GM12878 (cell line): ENCODE measurements around the gene CCDC43. TPM values are rescaled to one million over a fixed set of nuclear protein-coding genes. Genes with fewer than 3 reads are reported as not detected.

Experiments
- ATAC-seq: fragments of 200-7000 bp; cut with Tn5 transposase; 3 replicates; pipeline ENCODE4 v1.9.1; 2020; ENCODE audit warnings: mild to moderate bottlenecking, moderate library complexity
- BruUV-seq: library from RNA; stranded (reverse); fragments of 400-500 nt; replicated peaks from 2 replicates; lab custom pipeline; 2021; lab: Mats Ljungman, UMichigan
- CTCF ChIA-PET: fragments of 300-600 bp; sonication (Branson Sonifier 250); formaldehyde crosslinking; extraction: SDS; loops from one replicate; lab custom pipeline; 2021; ENCODE audit warnings: inconsistent platforms; lab: Yijun Ruan, JAX
- POLR2A ChIA-PET: fragments of 350-600 bp; formaldehyde crosslinking; extraction: SDS; loops from one replicate; lab custom pipeline; 2021; ENCODE audit warnings: inconsistent platforms; lab: Charles Lee
- RAD21 ChIA-PET: fragments of 300-600 bp; sonication (Branson Sonifier 250); formaldehyde crosslinking; loops from one replicate; lab custom pipeline; 2023; ENCODE audit warnings: antibody characterized with exemption; ENCODE audit not compliant: unreplicated experiment; lab: Charles Lee
- SMC1A ChIA-PET: fragments of 300-600 bp; sonication (Branson Sonifier 250); formaldehyde crosslinking; loops from one replicate; lab custom pipeline; 2023; ENCODE audit not compliant: unreplicated experiment, uncharacterized antibody; lab: Charles Lee
- DNase-seq: peaks from one replicate; pipeline ENCODE4 v3.0.0-alpha.2; 2011; ENCODE audit warnings: low read depth, low spot score
- FAIRE-seq: peaks from 3 replicates; lab custom pipeline; 2011; peaks lifted over from hg19 to GRCh38; lab: Jason Lieb, UNC
- H2AFZ ChIP-seq: 2 replicates; pipeline ENCODE4 v1.6.0; 2011; ENCODE audit warnings: low read depth, low read length, control low read depth; ENCODE audit not compliant: control insufficient read depth
- H3K27ac ChIP-seq: 2 replicates; pipeline ENCODE4 v1.5.1; 2011; ENCODE audit warnings: control low read depth; ENCODE audit not compliant: control insufficient read depth, insufficient read depth
- H3K27me3 ChIP-seq, 2 experiments: replicated peaks in 1 of 2; 2 replicates each; pipeline versions ENCODE4 v1.6.0 to v1.6.1; 2011; ENCODE audit warnings: low read length in 1 of 2; ENCODE audit not compliant: control insufficient read depth in 2 of 2, insufficient read depth in 2 of 2
- H3K36me3 ChIP-seq, 2 experiments: 2 replicates each; pipeline ENCODE4 v1.5.1; 2011; ENCODE audit warnings: low read length in 1 of 2; ENCODE audit not compliant: control insufficient read depth in 2 of 2, insufficient read depth in 2 of 2
- H3K4me1 ChIP-seq: 2 replicates; pipeline ENCODE4 v1.6.1; 2011; ENCODE audit warnings: mild to moderate bottlenecking, low read length, moderate library complexity, mixed read lengths; ENCODE audit not compliant: control insufficient read depth, insufficient read depth
- H3K4me2 ChIP-seq: 2 replicates; pipeline ENCODE4 v1.6.0; 2011; ENCODE audit warnings: control low read depth; ENCODE audit not compliant: control insufficient read depth, insufficient read depth
- H3K4me3 ChIP-seq: fragments of 200-600 bp; sonication (generic); 2 replicates; pipeline ENCODE4 v1.5.1; 2016
- H3K79me2 ChIP-seq: 2 replicates; pipeline ENCODE4 v1.6.0; 2011; ENCODE audit warnings: low read length; ENCODE audit not compliant: control insufficient read depth, insufficient read depth
- H3K9ac ChIP-seq: 2 replicates; pipeline ENCODE4 v1.8.0; 2011; ENCODE audit warnings: low read length, control low read depth, mixed read lengths; ENCODE audit not compliant: control insufficient read depth, insufficient read depth
- H3K9me3 ChIP-seq: replicated peaks from 3 replicates; pipeline ENCODE4 v1.5.1; 2011; ENCODE audit warnings: mild to moderate bottlenecking, low read length; ENCODE audit not compliant: control insufficient read depth, insufficient read depth
- H4K20me1 ChIP-seq: 2 replicates; pipeline ENCODE4 v1.6.0; 2011; ENCODE audit not compliant: control insufficient read depth, insufficient read depth
- IKZF2 ChIP-seq, 2 experiments: fragments of 450-650 bp; IDR thresholded peaks; 2 replicates each; pipeline ENCODE4 v1.6.1; 2017; ENCODE audit warnings: mild to moderate bottlenecking in 2 of 2, moderate library complexity in 2 of 2
- MYB ChIP-seq: fragments of 150-350 bp; IDR thresholded peaks from 2 replicates; pipeline ENCODE4 v1.6.1; 2014; ENCODE audit warnings: mild to moderate bottlenecking, low read depth, low read length, borderline replicate concordance
- NR2C2 ChIP-seq: IDR thresholded peaks from 2 replicates; pipeline ENCODE4 v1.6.1; 2011; ENCODE audit warnings: borderline replicate concordance, low read depth; ENCODE audit not compliant: control insufficient read depth, insufficient read length
- WGBS: methylation state at CpG from one replicate; pipeline ENCODE4 v1.1.6; 2016; ENCODE audit warnings: low lambda C conversion rate; ENCODE audit not compliant: insufficient replicate concordance, insufficient coverage; ENCODE audit errors: missing lambda C conversion rate; 5-methylcytosine and 5-hydroxymethylcytosine counted together
- in situ Hi-C: fragments of 300-500 bp; cut with MboI; formaldehyde crosslinking; loops from 9 replicates; pipeline ENCODE4 v1.14.3; 2018; ENCODE audit warnings: mixed read lengths
- intact Hi-C: fragments of 100-400 bp; cut with micrococcal nuclease; formaldehyde crosslinking; loops from one replicate; pipeline ENCODE4 v1.14.2; 2022; ENCODE audit not compliant: unreplicated experiment
- polyA plus RNA-seq, 11 experiments: library from polyadenylated mRNA; depleted of rRNA in 4 of 11; unstranded in 6 of 11; stranded (reverse) in 5 of 11; fragments of >200 nt; fragmentation: Nextera tagmentation in 4 of 11; fragmentation: Illumina TruSeq in 1 of 11; extraction: Ambion mirVana in 4 of 11; extraction: Trizol in 1 of 11; gene quantifications; 1 replicate in 1 of 11; 2 replicates in 10 of 11; pipeline versions ENCODE4 v1.2.1 to v1.2.3, GENCODE V29; 2011 to 2016; ENCODE audit warnings: inconsistent platforms in 2 of 11, missing spikeins in 2 of 11, low read depth in 1 of 11
- total RNA-seq, 4 experiments: library from RNA; depleted of rRNA in 3 of 4; stranded (reverse); fragments of >200 nt in 3 of 4; fragmentation: Illumina TruSeq in 1 of 4; extraction: Trizol in 1 of 4; gene quantifications; 2 replicates each; pipeline versions ENCODE4 v1.2.1 to v1.2.3, GENCODE V29; 2013 to 2021
- TF ChIP-seq, protein P1 (sequence below): IDR thresholded peaks from 2 replicates; pipeline ENCODE4 v1.6.1; 2012; ENCODE audit warnings: low read depth, low read length, improper control_type of control experiment
- TF ChIP-seq, protein P2 (sequence below): IDR thresholded peaks from 2 replicates; pipeline ENCODE4 v1.6.1; 2011; ENCODE audit warnings: low read depth, low read length, improper control_type of control experiment, borderline replicate concordance
- TF ChIP-seq, protein P3 (sequence below): IDR thresholded peaks from 2 replicates; pipeline ENCODE4 v1.6.1; 2012; ENCODE audit warnings: low read length, inconsistent platforms
- TF ChIP-seq, protein P4 (sequence below): fragments of 450-650 bp; IDR thresholded peaks from 2 replicates; pipeline ENCODE4 v1.6.1; 2017; ENCODE audit warnings: mild to moderate bottlenecking, low read depth, inconsistent platforms; ENCODE audit not compliant: poor library complexity, severe bottlenecking

CCDC43 gene
- total and polyA plus RNA-seq, 10 of the 15 experiments (the other 5 are each of a cell fraction or from before 2014, with no cell fraction given) = 10.8 to 42.3 (median 24.1) TPM

DNA sequence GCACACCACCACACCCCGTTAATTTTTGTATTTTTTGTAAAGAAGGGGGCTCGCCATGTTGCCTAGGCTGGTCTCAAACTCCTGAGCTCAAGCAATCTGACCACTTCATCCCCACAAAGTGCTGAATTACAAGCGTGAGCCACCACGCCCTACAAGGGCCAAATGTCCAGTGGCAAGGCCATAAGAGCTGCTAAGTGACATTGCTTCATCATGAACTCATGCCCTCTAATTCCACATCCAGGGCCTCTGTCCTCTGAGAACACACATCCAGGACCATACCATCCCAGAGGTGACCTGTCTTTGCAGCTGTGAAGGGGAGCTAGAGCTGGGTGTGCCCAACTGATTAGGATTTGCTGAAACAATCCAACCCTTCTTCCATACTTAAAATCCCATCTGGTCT lies 58.9 kb downstream of the CCDC43 start:
- in situ Hi-C loops = no loop called here
- POLR2A ChIA-PET = interaction anchor here (1.6 kb wide), 1 partner anchor 11 kb away, joined by 4 read pairs; no protein-coding TSS in a partner anchor
- BruUV-seq = no TSS peak

DNA sequence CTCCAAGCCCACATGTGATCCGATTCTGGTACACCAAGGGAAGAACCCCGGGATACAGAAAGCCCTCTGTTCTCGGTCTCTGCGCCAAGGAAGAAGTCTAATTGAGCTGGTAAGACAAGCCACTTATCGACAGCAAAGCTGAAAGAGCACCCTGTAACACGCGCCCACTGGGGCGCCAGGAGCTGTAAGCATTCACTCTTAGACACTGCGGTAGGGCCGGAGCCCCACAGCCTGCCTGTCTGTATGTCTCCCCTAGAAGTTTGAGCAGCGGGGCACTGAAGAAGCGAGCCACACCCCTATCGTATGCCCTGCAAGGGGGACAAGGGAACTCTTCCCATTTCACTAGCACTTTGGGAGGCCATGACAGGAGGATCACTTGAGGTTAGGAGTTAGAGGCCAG lies 60.3 kb downstream of the CCDC43 start:
- RAD21 ChIA-PET = no interaction called here
- WGBS = 97% methylated on average over 13 of the region's 13 CpGs
- in situ Hi-C loops = no loop called here
- no TSS peak for BruUV-seq
- Histone ChIP-seq H3K27me3 (no peaks in the 10 kb centered on the region), H4K20me1 (no peaks in the 10 kb centered on the region), H3K9me3 (no peaks in the 10 kb centered on the region; the same call in 2 of the 3 replicates), H3K27ac (no peak overlapping the region), H3K9ac (no peak overlapping the region), H3K4me3 (no peak overlapping the region), H3K4me2 (no peak overlapping the region), H3K4me1 (peaks cover 9% of the 10 kb centered on the region), H3K79me2 (no peaks in the 10 kb centered on the region), H2AFZ (no peak overlapping the region; the same call in 1 of the 2 replicates), H3K36me3 (no peaks in the 10 kb centered on the region)
- ATAC-seq (no peak), DNase-seq (no peak), FAIRE-seq (no peak)
- POLR2A ChIA-PET = interaction anchor here (0.6 kb wide), 1 partner anchor 171 kb away, joined by 3 read pairs; no protein-coding TSS in a partner anchor
- CTCF ChIA-PET = no interaction called here
- intact Hi-C loops = loop anchor here (5.0 kb wide), 1 partner anchor 72 kb away; the partner anchor contains the start of gene FZD2
- SMC1A ChIA-PET = no interaction called here
- TF ChIP-seq, protein P1, sequence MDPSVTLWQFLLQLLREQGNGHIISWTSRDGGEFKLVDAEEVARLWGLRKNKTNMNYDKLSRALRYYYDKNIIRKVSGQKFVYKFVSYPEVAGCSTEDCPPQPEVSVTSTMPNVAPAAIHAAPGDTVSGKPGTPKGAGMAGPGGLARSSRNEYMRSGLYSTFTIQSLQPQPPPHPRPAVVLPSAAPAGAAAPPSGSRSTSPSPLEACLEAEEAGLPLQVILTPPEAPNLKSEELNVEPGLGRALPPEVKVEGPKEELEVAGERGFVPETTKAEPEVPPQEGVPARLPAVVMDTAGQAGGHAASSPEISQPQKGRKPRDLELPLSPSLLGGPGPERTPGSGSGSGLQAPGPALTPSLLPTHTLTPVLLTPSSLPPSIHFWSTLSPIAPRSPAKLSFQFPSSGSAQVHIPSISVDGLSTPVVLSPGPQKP = no peak
- TF ChIP-seq, protein P2, sequence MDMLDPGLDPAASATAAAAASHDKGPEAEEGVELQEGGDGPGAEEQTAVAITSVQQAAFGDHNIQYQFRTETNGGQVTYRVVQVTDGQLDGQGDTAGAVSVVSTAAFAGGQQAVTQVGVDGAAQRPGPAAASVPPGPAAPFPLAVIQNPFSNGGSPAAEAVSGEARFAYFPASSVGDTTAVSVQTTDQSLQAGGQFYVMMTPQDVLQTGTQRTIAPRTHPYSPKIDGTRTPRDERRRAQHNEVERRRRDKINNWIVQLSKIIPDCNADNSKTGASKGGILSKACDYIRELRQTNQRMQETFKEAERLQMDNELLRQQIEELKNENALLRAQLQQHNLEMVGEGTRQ = no peak
- no peak for TF ChIP-seq IKZF2 (IDR thresholded peaks at IDR 0.05)
- TF ChIP-seq MYB = no peak
- TF ChIP-seq, protein P3, sequence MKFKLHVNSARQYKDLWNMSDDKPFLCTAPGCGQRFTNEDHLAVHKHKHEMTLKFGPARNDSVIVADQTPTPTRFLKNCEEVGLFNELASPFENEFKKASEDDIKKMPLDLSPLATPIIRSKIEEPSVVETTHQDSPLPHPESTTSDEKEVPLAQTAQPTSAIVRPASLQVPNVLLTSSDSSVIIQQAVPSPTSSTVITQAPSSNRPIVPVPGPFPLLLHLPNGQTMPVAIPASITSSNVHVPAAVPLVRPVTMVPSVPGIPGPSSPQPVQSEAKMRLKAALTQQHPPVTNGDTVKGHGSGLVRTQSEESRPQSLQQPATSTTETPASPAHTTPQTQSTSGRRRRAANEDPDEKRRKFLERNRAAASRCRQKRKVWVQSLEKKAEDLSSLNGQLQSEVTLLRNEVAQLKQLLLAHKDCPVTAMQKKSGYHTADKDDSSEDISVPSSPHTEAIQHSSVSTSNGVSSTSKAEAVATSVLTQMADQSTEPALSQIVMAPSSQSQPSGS = no peak

More for the DNA sequence above, 58.9 kb downstream of the CCDC43 start:
- no peak overlapping the region for H3K27ac ChIP-seq
- no peak overlapping the region for H3K4me3 ChIP-seq
- RAD21 ChIA-PET = no interaction called here
- FAIRE-seq (no peak), ATAC-seq (no peak), DNase-seq (no peak)
- intact Hi-C loops = no loop called here
- no peaks in the 10 kb centered on the region for H4K20me1 ChIP-seq
- SMC1A ChIA-PET = interaction anchor here (1.6 kb wide), 1 partner anchor 97 kb away, joined by 9 read pairs; no protein-coding TSS in a partner anchor
- H2AFZ ChIP-seq = no peak overlapping the region
- H3K9ac ChIP-seq = no peak overlapping the region
- 84% methylated on average over 4 of the region's 4 CpGs for WGBS
- H3K4me2 ChIP-seq = no peak overlapping the region
- peaks cover 9% of the 10 kb centered on the region for H3K4me1 ChIP-seq
- H3K27me3 ChIP-seq = no peaks in the 10 kb centered on the region
- H3K9me3 ChIP-seq = no peaks in the 10 kb centered on the region; the same call in 2 of the 3 replicates
- TF ChIP-seq, protein P4, sequence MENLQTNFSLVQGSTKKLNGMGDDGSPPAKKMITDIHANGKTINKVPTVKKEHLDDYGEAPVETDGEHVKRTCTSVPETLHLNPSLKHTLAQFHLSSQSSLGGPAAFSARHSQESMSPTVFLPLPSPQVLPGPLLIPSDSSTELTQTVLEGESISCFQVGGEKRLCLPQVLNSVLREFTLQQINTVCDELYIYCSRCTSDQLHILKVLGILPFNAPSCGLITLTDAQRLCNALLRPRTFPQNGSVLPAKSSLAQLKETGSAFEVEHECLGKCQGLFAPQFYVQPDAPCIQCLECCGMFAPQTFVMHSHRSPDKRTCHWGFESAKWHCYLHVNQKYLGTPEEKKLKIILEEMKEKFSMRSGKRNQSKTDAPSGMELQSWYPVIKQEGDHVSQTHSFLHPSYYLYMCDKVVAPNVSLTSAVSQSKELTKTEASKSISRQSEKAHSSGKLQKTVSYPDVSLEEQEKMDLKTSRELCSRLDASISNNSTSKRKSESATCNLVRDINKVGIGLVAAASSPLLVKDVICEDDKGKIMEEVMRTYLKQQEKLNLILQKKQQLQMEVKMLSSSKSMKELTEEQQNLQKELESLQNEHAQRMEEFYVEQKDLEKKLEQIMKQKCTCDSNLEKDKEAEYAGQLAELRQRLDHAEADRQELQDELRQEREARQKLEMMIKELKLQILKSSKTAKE = no peak
- no peak for TF ChIP-seq NR2C2
- H3K36me3 ChIP-seq = no peaks in the 10 kb centered on the region
- CTCF ChIA-PET = interaction anchor here (0.6 to 0.8 kb wide), 3 partner anchors 101 to 589 kb away, joined by 3 to 4 read pairs (median 4); no protein-coding TSS in a partner anchor
- no peaks in the 10 kb centered on the region for H3K79me2 ChIP-seq
